ENCODE measurements around the gene PRR5.

Gene PRR5

DNA sequence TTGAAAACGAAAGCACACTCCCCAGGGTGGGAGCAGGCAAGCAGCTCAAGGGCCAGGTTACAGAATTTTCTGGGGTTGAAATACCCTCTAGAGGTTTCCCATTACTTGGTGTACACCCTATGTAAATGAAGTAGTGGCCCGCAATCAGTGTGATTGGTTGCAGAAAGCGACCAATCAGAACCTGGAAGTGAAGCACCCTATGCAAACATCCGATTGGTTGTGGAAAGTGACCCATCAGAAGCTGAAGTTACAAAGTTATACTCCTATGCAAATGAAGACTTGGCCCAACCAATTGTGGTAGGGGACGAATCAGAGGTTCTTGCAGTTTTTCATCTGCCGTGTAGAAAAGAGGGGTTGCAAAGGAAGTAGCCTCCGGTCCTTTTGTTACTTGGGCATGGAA, 19.2 kb downstream of the PRR5 start:
- DNase-seq: peak; percentile 74

DNA sequence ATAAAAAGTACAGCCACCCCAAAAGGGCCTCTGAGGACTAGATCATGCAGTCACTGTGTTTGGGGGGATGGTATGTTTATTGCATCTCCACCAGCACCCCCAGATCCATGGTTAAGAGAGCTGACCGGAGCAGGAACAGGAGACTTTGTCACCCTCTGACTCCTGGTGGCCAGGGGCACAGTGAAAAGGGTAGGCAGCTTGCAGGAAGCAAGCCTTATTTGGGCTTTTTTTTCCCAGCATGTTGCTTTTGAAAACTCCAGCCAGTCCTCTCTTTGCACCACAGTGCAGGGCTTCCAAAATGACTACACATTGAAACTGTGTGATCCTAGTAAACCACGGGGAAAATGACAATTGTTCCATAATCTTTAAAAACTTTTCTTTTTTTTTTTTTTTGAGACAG, 20.6 kb downstream of the PRR5 start:
- DNase-seq: no peak

DNA sequence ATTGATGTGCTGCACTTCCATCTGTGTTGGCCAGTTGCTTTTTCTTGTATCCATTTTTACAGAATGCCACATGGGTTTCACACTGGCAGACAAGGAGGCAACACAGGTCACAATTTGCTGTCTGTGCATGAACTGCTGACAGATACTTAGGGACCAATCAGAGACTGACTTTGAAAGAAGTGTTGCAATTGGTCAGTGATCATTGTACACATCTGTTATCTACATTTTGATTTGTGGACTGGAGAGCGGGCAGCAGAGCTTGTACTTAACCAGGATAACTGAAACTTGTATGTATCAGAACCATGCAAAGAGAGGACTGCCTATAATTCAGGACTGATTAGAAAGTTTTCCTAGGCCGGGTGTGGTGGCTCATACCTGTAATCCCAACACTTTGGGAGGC, 21.8 kb downstream of the PRR5 start:
- DNase-seq: no peak

DNA sequence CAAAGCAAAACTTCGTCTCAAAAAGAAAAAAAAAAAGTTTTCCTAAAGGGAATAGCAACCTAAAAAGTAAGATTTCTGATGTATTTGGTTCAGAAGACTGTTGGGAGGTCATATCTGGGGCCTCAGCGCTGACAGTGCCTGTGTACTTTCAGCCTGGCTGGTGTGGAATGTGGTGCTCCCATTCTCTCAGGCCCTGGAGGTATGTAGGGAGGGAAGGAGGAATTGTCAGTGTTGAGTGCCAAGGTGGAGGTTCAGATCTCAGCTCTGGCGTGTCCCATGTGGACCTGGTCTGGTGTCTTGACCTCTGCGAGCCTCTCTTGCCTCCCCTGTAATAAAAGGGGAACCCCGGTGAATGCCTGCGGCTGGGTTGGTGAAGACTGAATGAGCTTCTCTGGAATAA, 22.4 kb downstream of the PRR5 start:
- no peak for DNase-seq

DNA sequence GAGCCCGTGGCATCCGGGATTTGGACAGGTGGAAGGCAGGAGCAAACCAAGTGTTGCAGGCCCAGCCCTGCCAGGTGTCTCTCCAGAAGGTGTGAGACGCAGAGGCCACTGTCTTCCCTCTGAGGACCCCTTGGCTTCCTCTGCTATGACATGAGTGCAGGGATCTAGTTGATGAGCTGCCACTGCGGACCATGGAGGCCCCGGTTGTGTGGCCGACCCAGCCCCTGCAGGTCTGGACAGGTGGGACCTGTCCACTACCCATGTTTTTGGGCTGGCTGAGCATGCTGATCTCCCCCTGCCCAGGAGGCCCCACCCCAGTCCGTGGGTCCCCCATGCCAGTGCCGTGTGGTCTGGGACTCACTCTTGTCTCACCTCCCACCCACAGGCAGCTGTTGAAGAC, 22.9 kb downstream of the PRR5 start:
- DNase-seq: no peak

DNA sequence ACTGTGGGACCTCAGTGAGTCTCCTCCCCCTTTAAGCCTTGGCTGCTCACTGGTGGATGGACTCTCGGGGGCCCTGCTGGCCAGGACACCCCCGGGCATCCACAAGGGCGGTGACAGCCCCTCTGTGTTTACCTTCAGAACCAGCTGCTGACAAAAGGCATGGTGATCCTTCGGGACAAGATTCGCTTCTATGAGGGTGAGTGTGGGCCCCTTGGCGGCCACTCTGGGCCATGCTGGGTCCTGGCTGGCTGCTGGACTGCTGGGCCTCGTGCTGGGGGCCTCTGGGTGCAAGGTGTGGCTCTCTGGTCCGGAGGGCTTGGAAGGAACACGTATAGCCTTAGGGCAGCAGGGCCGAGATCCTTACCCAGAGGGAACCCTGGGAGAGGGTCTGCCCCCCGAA, 24.4 kb downstream of the PRR5 start:
- no peak for DNase-seq

DNA sequence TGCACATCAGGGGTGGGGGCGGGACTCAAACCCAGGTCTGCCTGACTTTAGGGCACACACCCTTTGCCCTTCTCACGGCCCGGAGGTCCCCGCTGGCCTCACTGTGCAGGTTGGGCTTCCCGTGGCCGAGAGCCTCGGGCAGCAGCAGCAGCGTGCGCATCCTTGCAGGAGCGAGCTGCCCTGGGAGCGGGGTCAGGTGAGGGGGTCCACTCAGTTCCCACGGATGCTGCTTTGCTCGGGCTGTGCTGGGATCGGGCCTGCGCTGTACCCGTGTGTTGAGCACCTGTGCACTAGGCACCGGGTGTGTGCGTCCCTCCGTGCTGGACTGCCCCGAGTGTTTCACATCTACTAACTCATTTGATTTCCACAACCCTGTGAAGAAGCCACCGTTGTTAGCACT, 25.1 kb downstream of the PRR5 start:
- DNase-seq: no peak

DNA sequence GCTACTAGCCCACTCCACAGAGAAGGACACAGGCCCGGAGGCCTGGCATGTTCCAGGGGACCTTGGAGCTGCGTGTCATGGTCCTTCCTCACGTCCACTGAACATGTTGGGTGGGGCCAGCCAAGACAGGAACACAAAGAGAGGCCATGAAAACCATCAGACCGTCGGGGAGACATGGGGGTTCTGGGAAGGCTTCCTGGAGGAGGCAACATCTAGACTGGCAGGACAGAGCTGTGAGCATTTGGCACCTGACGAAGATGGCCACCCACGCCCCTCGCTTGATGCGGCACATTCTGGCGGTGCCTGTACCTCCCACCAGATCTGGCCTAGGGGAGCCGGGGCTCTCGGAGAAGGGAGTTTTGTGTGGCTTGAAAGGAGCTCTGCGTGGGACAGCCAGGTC, 25.7 kb downstream of the PRR5 start:
- DNase-seq: no peak

DNA sequence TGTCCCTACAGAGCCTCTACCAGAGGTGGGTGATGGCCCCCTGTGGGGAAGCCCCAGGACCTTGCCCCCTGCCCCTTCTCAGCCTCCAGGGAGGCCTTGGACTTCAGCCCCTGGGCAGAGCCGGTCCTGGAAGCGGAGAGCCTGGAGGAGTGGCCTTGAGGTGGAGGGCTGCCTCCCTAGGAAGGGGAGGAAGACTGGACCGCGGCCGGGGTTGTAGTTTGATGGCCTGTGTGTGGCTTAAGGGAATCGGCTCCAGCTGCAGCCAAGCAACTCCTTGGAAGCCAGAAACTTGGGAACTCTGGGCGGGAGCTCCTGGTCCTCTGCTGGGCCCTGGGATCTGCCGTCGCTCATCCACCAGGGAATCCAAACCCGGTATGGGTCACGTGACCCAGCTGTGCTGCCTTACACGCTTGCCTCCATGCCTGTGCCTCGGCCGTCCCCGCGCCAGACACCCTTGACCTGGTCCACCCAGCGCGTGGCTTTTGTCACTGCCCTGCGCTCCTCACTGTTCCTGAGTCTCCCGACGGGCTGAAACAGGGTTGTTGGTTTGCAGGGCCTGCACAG, 26.8 kb downstream of the PRR5 start:
- no peak for DNase-seq

DNA sequence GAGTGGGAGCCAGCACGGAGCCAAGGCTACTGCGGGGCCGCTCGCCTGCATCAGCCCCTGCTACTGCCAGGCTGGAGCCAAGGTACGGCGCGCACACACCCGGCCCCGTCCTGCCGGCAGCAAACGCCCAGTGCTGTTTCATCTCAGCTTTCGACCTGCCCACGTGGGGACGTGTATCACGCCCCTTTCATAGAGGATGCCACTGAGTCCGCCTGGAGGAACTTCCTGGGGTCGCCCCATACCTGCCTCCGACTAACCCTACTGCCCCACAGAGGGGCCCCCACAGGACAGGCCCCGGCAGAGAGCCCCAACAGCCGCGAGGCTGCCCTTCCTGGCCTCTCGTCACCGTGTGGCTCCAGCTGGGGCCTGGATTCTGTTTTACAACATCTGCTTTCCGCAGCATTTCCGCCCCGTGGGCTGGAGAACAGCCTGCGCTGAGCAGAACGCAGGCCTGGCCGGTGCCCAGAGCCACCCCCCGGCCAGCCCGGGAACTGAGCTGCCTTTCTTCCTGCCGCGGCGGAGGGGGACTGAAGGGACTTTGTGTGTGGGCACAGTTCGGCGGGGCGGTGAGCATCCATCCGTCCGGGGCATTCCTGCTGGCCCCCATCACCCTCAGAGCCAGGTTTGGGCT, 27.5 kb downstream of the PRR5 start:
- no peak for DNase-seq

DNA sequence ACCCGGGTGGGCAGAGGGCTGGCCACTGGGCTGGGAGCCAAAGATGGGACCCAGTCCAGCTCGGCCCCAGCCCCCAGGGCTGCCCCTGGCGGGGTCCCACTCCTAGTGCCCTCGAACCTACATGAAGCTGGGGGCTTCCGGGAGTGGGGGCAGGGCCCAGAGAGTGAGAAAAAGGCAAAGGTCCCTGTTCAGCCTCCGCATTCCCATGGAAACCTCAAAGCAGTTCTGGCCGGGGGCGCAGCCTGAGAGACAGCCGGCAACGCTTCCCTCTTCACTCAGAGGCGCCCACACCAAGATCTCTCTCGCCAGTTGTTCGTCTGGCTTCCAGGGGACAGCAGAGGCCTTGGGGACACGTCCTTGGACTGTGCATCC, 28.0 kb downstream of the PRR5 start:
- no peak for DNase-seq

DNA sequence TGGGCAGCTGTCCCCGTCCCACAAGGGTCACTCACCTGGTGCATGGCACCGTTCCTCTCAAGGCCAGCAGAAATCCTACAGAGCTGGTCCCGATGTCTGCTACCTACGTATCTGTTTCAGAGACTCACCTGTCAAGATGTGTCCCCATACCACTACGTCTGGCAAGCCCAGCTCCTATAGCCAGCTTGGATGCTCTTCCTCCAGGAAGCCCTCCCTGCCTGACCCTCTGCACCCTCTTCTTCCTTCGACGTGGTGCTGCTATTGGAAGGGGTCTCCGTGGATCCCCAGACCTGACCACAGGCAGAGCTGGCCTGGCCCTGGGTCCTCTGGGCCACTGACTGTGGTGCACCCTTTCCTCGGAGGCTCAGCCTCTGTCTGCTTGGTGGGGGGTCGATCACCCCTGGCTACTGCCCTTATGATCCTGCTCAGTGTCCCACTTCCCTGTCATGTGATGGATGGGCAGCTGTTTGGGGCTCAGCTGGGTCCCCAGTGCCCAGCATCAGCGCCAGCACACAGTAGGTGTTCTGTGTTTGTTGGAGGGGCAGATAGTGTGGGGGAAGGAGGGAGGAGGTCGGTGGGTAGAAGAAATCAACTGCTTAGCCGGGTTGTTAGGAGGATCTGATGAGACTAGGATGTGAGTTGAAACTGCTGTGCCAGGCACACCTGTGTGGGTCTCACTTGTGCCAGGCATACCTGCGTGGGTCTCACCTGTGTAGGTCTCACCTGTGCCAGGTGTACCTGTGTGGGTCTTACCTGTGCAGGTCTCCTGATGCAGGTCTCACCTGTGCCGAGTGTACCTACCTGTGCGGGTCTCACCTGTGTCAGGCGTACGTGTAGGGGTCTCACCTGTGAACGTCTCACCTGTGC, 28.7 kb downstream of the PRR5 start:
- no peak for DNase-seq

DNA sequence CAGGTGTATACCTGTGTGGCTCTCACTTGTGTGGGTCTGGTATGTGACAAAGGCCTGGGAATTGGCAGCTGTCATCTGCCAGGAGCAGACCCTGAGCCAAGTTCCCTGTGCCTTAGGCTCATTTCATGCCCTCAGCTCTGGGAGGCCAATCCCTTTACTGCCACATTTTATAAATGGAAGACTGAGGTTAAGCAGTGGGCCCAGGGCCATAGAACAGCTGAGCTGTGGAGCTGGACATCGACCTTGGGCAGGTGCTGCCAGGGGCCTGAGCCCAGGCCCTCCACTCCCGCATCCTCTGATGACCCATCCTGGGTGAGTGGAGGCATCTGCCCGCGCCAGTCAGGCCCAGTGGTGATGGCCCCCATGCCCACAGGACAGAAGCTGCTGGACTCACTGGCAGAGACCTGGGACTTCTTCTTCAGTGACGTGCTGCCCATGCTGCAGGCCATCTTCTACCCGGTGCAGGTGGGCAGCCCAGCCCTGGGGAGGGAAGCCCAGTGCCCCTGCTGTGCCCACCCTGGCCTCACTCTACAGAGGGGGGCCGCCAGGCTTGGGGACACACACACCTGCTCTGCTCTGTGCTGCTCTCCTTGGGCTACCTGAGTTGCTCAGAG, 29.5 kb downstream of the PRR5 start:
- DNase-seq: no peak

DNA sequence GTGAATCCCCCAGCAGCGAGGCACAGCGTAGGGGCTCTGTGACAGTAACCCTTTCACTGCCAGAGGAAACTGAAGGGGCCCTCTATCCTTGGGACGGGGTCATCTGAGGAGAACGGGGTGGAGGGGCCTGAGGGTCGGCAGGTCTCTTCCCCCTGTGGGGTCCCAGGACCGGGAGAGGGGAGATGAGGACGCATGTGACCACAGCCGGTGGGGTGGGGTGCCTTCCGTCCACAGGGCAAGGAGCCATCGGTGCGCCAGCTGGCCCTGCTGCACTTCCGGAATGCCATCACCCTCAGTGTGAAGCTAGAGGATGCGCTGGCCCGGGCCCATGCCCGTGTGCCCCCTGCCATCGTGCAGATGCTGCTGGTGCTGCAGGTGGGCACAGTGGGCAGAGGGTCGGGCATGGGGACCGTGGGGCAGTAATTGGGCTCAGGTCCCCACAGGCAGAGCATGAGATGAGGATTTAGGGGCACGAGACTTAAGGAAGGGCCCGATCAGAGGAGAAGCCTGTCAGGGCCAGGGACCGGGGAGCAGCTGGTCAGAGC, 30.1 kb downstream of the PRR5 start:
- no peak for DNase-seq

DNA sequence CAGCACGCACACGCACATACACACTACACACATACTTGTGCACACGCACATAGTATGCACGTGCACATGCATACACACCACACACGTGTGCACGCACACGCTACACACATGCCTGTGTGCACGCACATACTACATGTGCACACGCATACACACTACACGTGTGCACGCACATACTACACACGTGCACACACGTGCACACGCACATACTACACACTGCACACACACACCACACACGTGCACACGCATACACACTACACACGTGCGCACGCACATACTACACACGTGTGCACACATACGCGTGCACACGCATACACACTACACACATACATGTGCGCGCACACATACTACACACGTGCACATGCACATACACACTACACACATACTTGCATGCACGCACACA, 30.7 kb downstream of the PRR5 start:
- no peak for DNase-seq

DNA sequence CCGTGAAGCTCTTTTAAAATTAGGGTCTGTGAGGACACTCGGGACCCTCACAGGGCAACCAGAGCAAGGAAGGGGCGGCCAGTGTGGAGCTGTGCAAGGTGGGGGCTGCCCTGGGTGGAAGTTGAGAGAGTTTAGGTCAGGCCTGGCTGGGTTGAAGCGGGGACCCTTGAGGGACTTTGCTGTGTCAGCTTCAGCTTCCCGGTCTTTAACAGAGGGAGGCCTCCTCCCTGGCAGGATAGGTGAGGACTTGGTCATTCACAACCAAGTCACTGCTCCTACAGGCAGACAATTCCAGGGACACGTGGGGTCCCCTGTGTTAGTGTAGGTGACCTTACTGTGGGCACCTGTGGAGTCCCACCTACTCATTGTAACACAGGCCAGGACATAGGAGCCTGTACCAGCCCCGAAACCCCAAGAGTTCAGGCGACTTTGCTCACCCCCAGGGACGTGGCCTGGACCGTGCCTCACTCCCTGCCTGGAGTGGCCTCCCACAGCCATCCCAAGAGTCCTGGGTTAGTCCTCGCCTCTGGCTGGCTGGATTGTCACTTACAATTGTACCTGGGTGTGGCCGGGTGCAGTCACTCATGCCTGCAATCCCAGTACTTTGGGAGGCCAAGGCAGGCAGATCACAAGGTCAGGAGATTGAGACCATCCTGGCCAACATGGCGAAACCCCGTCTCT, 31.6 kb downstream of the PRR5 start:
- no peak for DNase-seq

DNA sequence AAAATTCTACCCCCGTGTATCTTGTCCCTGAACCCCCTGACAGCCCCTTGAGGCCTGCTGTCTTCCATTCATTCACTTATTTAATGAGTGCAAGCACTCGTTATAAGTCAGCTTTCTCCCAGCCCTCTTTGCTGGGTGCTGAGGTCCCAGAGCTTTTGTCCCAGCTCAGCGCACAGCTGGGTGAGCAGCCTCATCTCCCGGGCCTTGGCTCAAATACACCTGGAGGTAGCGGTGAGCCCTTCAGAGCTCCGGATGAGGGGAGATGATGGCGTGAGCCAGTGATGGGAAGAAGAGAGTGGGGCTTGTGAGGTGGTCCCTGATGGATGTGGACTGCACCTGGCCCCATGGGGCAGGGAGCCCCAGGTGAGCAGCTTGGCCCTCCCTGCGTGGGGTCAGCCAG, 32.3 kb downstream of the PRR5 start:
- no peak for DNase-seq

DNA sequence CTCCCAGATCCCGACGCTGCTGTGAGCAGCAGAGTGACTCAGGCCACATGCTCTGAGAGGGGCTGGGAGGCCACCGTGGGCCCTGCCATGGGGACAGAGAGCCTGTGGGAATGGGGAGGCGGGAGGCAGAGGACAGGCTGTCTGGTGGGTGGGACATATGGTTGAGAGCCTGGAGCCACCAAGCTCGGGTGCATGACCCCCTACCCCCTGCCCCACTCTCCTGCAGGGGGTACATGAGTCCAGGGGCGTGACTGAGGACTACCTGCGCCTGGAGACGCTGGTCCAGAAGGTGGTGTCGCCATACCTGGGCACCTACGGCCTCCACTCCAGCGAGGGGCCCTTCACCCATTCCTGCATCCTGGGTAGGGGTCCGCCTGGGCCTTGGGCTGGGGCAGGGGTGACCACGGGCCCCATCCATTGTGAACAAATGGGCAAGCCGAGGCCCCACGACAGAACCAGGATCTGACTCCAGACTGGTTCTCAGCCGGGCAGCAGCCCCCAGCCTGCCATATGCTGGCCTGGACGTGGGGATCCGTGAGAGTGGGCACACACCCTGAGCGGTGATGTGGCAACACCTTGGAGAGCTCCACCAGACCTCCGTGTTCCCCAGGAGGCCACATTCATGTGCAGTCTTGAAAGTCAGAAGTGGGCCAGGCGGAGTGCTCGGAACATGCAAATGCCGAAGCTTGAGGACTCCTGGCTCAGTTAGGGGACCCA, 33.0 kb downstream of the PRR5 start:
- DNase-seq: no peak

DNA sequence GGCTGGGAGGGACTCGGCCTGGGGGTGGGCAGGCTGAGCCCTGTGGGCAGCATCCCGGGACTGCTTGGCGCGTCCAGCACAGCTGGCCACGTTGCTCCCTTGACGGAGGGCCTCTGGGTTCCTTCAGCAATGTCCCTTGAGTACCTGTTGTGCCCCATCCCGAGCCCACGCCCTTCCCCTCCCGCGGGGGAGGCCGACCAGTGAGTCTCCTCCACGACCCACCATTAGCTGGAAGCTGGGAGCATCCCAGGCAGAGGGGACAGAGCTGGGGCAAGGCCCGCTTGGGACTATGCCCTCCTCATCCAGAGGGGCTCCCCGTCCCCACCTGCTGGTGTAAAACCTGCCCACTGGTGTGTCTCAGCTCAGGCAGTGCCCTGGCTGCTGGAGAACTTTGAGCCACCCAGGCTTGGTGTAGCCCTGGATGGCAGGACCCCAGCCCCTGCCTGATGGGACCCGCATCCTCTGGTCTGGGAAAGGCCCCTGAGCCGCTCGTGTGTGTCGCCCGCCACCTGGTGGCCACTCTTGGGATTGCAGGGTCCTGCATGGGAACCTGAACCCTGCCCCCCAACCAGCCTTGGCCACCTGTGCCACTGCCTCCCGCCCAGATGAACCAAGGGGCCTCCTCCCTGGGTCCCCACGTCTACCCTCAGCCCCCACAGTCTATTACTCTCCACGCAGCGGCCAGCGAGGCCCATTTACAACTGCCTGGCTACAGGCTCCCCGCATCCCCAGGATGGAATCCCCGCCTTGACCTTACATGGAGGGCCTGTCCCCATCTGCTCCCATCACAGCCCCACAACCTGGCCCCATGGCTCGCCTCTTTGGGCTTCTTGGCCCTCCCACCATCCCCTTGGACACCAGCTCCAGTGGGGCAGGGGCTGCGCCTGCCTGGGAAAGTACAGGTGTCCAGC, 33.8 kb downstream of the PRR5 start:
- peak; percentile 39 for DNase-seq

DNA sequence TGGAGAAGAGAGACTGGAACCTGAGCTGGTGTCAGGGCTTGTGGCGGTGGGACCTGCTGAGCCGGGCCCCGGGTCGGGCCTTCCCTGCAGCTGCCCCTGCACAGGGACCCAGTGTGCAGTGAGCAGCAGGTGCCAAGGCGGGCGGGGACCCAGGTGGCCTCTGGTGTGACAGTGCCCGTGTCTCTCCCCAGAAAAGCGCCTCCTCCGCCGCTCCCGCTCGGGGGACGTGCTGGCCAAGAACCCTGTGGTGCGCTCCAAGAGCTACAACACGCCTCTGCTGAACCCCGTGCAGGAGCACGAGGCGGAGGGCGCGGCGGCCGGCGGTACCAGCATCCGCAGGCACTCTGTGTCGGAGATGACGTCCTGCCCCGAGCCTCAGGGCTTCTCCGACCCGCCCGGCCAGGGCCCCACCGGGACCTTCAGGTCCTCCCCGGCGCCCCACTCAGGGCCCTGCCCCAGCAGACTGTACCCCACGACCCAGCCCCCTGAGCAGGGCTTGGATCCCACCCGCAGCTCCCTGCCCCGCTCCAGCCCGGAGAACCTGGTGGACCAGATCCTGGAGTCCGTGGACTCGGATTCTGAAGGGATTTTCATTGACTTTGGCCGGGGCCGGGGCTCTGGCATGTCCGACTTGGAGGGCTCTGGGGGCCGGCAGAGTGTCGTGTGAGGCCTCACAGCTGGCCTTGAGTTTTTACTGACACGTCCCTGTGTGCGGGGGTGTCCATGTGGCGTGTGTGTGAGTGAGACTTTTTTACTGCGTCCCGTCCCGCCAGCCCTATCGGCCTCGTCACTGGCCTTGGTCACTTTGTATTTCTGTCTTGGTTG, 34.8 kb downstream of the PRR5 start:
- no peak for DNase-seq
